Upper lobe of left lung (tissue), 4 donors: ENCODE results near the gene ZNF790.

ENCODE experiments used
- CTCF ChIP-seq, 6 experiments: fragments of 450-650 bp in 4 of 6; fragments of 200-600 bp in 2 of 6; sonication (generic) in 2 of 6; IDR thresholded peaks; one replicate each; pipeline ENCODE4 v1.5.1; 2016 to 2019; ENCODE audit warnings: antibody characterized with exemption in 6 of 6
- EP300 ChIP-seq, 4 donors: sonication (generic); formaldehyde crosslinking; IDR thresholded peaks; one replicate each; pipeline ENCODE4 v1.5.1; 2017; ENCODE audit warnings: antibody characterized with exemption in 4 of 4, control low read depth in 2 of 4
- POLR2A ChIP-seq, 4 donors: fragments of 450-650 bp; IDR thresholded peaks; one replicate each; pipeline ENCODE4 v1.5.1; 2016 to 2017; ENCODE audit warnings: antibody characterized with exemption in 4 of 4, mild to moderate bottlenecking in 2 of 4
- POLR2AphosphoS5 ChIP-seq, 2 donors: sonication (generic); formaldehyde crosslinking; IDR thresholded peaks; one replicate each; pipeline ENCODE4 v1.5.1; 2017; ENCODE audit warnings: antibody characterized with exemption in 2 of 2

GRCh38 chr19:36771261-36772231 lies 66.6 kb downstream of the ZNF790 start:
- TF ChIP-seq CTCF (IDR thresholded peaks at IDR 0.05) (no peak), POLR2A (IDR thresholded peaks at IDR 0.05) (no peak), EP300 (IDR thresholded peaks at IDR 0.05) (no peak), POLR2AphosphoS5 (IDR thresholded peaks at IDR 0.05) (peak in 1 of 2 donors; percentile 47)
